ENCODE measurements around the gene AMER3.
"Not testable (repeated sequence)": the region's sequence is repeated elsewhere in the genome, so short reads cannot be mapped to it uniquely, and the experiment has no call there.

AMER3 gene

GRCh38 chr2:130755256-130756052, at the start of gene AMER3:
TSS of gene AMER3 (plus strand) at chr2:130755540. CDS start at chr2:130762073, 6,533 bp downstream.
- DNase-seq (no peak), ATAC-seq (replicated peaks) (peak; percentile 31 to 33)
- Mint-ChIP-seq H3K27me3 (peaks cover 47 to 52% of the 10 kb centered on the region in 2 donors), H3K27ac (no peak within 1 kb of the TSS), H3K4me3 (peak within 1 kb of the TSS; percentile 34 to 56), H3K9me3 (no peaks in the 10 kb centered on the region), H3K36me3 (no peaks in the 10 kb centered on the region), H3K4me1 (peaks cover 5% of the 10 kb centered on the region in 2 donors)

- H3K36me3 Mint-ChIP-seq; H3K4me1 Mint-ChIP-seq; H3K4me3 Mint-ChIP-seq; H3K27ac Mint-ChIP-seq; ATAC-seq (replicated peaks); H3K27me3 Mint-ChIP-seq; DNase-seq; H3K9me3 Mint-ChIP-seq: not testable (repeated sequence)
Observed at GRCh38 chr2:130714795-130715194, 40.5 kb upstream of the AMER3 start.

GRCh38 chr2:130720036-130720435, 35.3 kb upstream of the AMER3 start:
- H3K36me3 Mint-ChIP-seq, result no peaks in the 10 kb centered on the region
- peaks cover 5 to 6% of the 10 kb centered on the region in 2 donors for H3K27me3 Mint-ChIP-seq
- no peak overlapping the region for H3K27ac Mint-ChIP-seq
- H3K4me3 Mint-ChIP-seq, result no peak overlapping the region
- no peaks in the 10 kb centered on the region for H3K4me1 Mint-ChIP-seq
- H3K9me3 Mint-ChIP-seq, result peaks cover 0 to 5% of the 10 kb centered on the region in 2 donors
- ATAC-seq (replicated peaks), result no peak
- DNase-seq, result no peak

GRCh38 chr2:130720528-130720927, 34.8 kb upstream of the AMER3 start:
- no peak for ATAC-seq (replicated peaks)
- H3K27ac Mint-ChIP-seq, result no peak overlapping the region

GRCh38 chr2:130724455-130724854, 30.9 kb upstream of the AMER3 start:
- Mint-ChIP-seq H3K9me3 (peaks cover under 1 to 5% of the 10 kb centered on the region in 2 donors), H3K4me3 (no peak overlapping the region), H3K27ac (no peak overlapping the region), H3K27me3 (peaks cover 14 to 36% of the 10 kb centered on the region in 2 donors), H3K36me3 (no peaks in the 10 kb centered on the region), H3K4me1 (peaks cover 3 to 16% of the 10 kb centered on the region in 2 donors)
- DNase-seq (no peak), ATAC-seq (replicated peaks) (no peak)

More at GRCh38 chr2:130720528-130720927, 34.8 kb upstream of the AMER3 start:
- H3K27me3 Mint-ChIP-seq, result peaks cover 5 to 6% of the 10 kb centered on the region in 2 donors
- H3K9me3 Mint-ChIP-seq, result peaks cover 0 to 5% of the 10 kb centered on the region in 2 donors
- H3K4me1 Mint-ChIP-seq, result no peaks in the 10 kb centered on the region
- no peaks in the 10 kb centered on the region for H3K36me3 Mint-ChIP-seq
- no peak overlapping the region for H3K4me3 Mint-ChIP-seq
- no peak for DNase-seq

- DNase-seq, result no peak
Observed at GRCh38 chr2:130726614-130727180, 28.6 kb upstream of the AMER3 start.

GRCh38 chr2:130727286-130727924, 27.9 kb upstream of the AMER3 start:
- no peaks in the 10 kb centered on the region for H3K36me3 Mint-ChIP-seq
- ATAC-seq (replicated peaks), result peak; percentile 94
- DNase-seq, result peak; percentile 78
- peaks cover 1 to 4% of the 10 kb centered on the region in 2 donors for H3K9me3 Mint-ChIP-seq
- peak overlapping the region; percentile 75 for H3K27ac Mint-ChIP-seq
- H3K4me1 Mint-ChIP-seq, result peaks cover 3 to 16% of the 10 kb centered on the region in 2 donors
- peaks cover 15 to 42% of the 10 kb centered on the region in 2 donors for H3K27me3 Mint-ChIP-seq
- H3K4me3 Mint-ChIP-seq, result peak overlapping the region; percentile 78 to 82

More at GRCh38 chr2:130726614-130727180, 28.6 kb upstream of the AMER3 start:
- peak overlapping the region; percentile 75 for H3K27ac Mint-ChIP-seq
- ATAC-seq (replicated peaks), result no peak
- peaks cover 3 to 16% of the 10 kb centered on the region in 2 donors for H3K4me1 Mint-ChIP-seq
- no peaks in the 10 kb centered on the region for H3K36me3 Mint-ChIP-seq
- peaks cover 4% of the 10 kb centered on the region in 2 donors for H3K9me3 Mint-ChIP-seq
- peak overlapping the region; percentile 78 to 82 for H3K4me3 Mint-ChIP-seq
- H3K27me3 Mint-ChIP-seq, result peaks cover 15 to 42% of the 10 kb centered on the region in 2 donors

GRCh38 chr2:130728007-130728454, 27.3 kb upstream of the AMER3 start:
- no peak overlapping the region for H3K27ac Mint-ChIP-seq
- peaks cover 15 to 42% of the 10 kb centered on the region in 2 donors for H3K27me3 Mint-ChIP-seq
- peak overlapping the region; percentile 78 to 82 for H3K4me3 Mint-ChIP-seq
- no peaks in the 10 kb centered on the region for H3K36me3 Mint-ChIP-seq
- DNase-seq (no peak), ATAC-seq (replicated peaks) (peak; percentile 31 to 50)
- peaks cover 3 to 16% of the 10 kb centered on the region in 2 donors for H3K4me1 Mint-ChIP-seq
- peaks cover 0 to 4% of the 10 kb centered on the region in 2 donors for H3K9me3 Mint-ChIP-seq

GRCh38 chr2:130728549-130729316, 26.6 kb upstream of the AMER3 start, which contains the start of gene GPR148:
TSS of gene GPR148 (plus strand) at chr2:130729070. CDS start at chr2:130729152, 82 bp downstream.
- Mint-ChIP-seq H3K27ac (no peak within 1 kb of the TSS), H3K27me3 (peaks cover 15 to 42% of the 10 kb centered on the region in 2 donors), H3K4me3 (peak within 1 kb of the TSS; percentile 78 to 82), H3K9me3 (peaks cover 0 to 4% of the 10 kb centered on the region in 2 donors), H3K4me1 (peaks cover 3 to 16% of the 10 kb centered on the region in 2 donors), H3K36me3 (no peaks in the 10 kb centered on the region)
- DNase-seq (no peak), ATAC-seq (replicated peaks) (no peak)

- ATAC-seq (replicated peaks) (no peak), DNase-seq (no peak)
- Mint-ChIP-seq H3K27ac (no peak overlapping the region), H3K36me3 (no peaks in the 10 kb centered on the region), H3K4me3 (no peak overlapping the region), H3K27me3 (peaks cover 15 to 42% of the 10 kb centered on the region in 2 donors), H3K9me3 (peaks cover 1 to 7% of the 10 kb centered on the region in 2 donors), H3K4me1 (peaks cover 3 to 16% of the 10 kb centered on the region in 2 donors)
Observed at GRCh38 chr2:130729322-130730299, 25.7 kb upstream of the AMER3 start.

- Mint-ChIP-seq H3K9me3 (peaks cover 10 to 16% of the 10 kb centered on the region in 2 donors), H3K27me3 (peaks cover 9 to 31% of the 10 kb centered on the region in 2 donors)
- not testable (repeated sequence) for H3K4me3 Mint-ChIP-seq; H3K4me1 Mint-ChIP-seq; H3K27ac Mint-ChIP-seq; H3K36me3 Mint-ChIP-seq; DNase-seq; ATAC-seq (replicated peaks)
Observed at GRCh38 chr2:130732257-130732656, 23.1 kb upstream of the AMER3 start.

GRCh38 chr2:130735200-130735599, 20.1 kb upstream of the AMER3 start:
- Mint-ChIP-seq H3K9me3 (peaks cover 10 to 12% of the 10 kb centered on the region in 2 donors), H3K27ac (no peak overlapping the region), H3K4me3 (no peak overlapping the region), H3K4me1 (no peaks in the 10 kb centered on the region), H3K36me3 (no peaks in the 10 kb centered on the region), H3K27me3 (peaks cover 0 to 11% of the 10 kb centered on the region in 2 donors)
- DNase-seq (no peak), ATAC-seq (replicated peaks) (no peak)

- DNase-seq (no peak), ATAC-seq (replicated peaks) (no peak)
- Mint-ChIP-seq H3K4me1 (no peaks in the 10 kb centered on the region), H3K4me3 (no peak overlapping the region), H3K9me3 (peaks cover 10 to 12% of the 10 kb centered on the region in 2 donors), H3K27me3 (peaks cover 5 to 14% of the 10 kb centered on the region in 2 donors), H3K36me3 (no peaks in the 10 kb centered on the region), H3K27ac (no peak overlapping the region)
Observed at GRCh38 chr2:130736487-130736886, 18.9 kb upstream of the AMER3 start.

Data from stimulated activated naive B cell treated with anti-CD40 and anti-IgM and Interleukin-4, amounts not matched to agents 10 μg/mL and 1 μg/mL and 100 μg/mL, for 72 hours (primary cell).